PFSK-1 (cell line): ENCODE measurements around the gene KCNQ4.

Experiments
- REST ChIP-seq, 2 experiments: IDR thresholded peaks; 2 replicates each; pipeline versions ENCODE4 v1.6.1 to v1.8.0; 2011 to 2012; ENCODE audit warnings: low read depth in 2 of 2, low read length in 2 of 2, control low read depth in 1 of 2, inconsistent platforms in 1 of 2, mild to moderate bottlenecking in 1 of 2, moderate library complexity in 1 of 2; ENCODE audit not compliant: insufficient read depth in 1 of 2
- TAF1 ChIP-seq: IDR thresholded peaks from 2 replicates; pipeline ENCODE4 v1.6.1; 2012; ENCODE audit warnings: low read length, control low read depth, borderline replicate concordance; ENCODE audit not compliant: insufficient read depth

- TF ChIP-seq REST (IDR thresholded peaks at IDR 0.05; ENCODE audit: insufficient read depth in 1 of 2, low read depth in 2 of 2, low read length in 2 of 2) (no peak), TAF1 (no peak)
Observed at GRCh38 chr1:40822890-40823289, 39.3 kb downstream of the KCNQ4 start.
